GM21360 (cell line): Measurements from ENCODE around the gene ZNF646.

Source experiments
- ATAC-seq: cut with Tn5 transposase; IDR thresholded peaks from one replicate; pipeline ENCODE4 v1.9.1; 2021; ENCODE audit warnings: mild to moderate bottlenecking, moderate library complexity; ENCODE audit not compliant: unreplicated experiment

Gene ZNF646

GRCh38 chr16:31130336-31130891, 56.2 kb downstream of the ZNF646 start:
- no peak for ATAC-seq

- no peak for ATAC-seq
Measured at GRCh38 chr16:31130899-31131298, 56.7 kb downstream of the ZNF646 start.

- no peak for ATAC-seq
Measured at GRCh38 chr16:31131416-31131815, 57.2 kb downstream of the ZNF646 start.

- no peak for ATAC-seq
Measured at GRCh38 chr16:31131841-31132271, 57.6 kb downstream of the ZNF646 start.

- no peak for ATAC-seq
Measured at GRCh38 chr16:31132303-31132979, 58.2 kb downstream of the ZNF646 start.

GRCh38 chr16:31133046-31133501, 58.9 kb downstream of the ZNF646 start:
- no peak for ATAC-seq
